ENCODE measurements around the gene TAS2R40. TPM values are rescaled to one million over a fixed set of nuclear protein-coding genes. Genes with fewer than 3 reads are reported as not detected.
"Not testable (repeated sequence)": the region's sequence is repeated elsewhere in the genome, so short reads cannot be mapped to it uniquely, and the experiment has no call there.

Gene TAS2R40
- total RNA-seq, 1 donor from 2014 or later, result not detected

GRCh38 chr7:143205560-143206293 is 16.1 kb upstream of the TAS2R40 start:
- H3K4me3 Mint-ChIP-seq (ENCODE audit: low read depth), result no peak overlapping the region
- intact Hi-C loops (cut with micrococcal nuclease), result no loop called here
- H3K27ac Mint-ChIP-seq, result no peak overlapping the region
- no peak for DNase-seq (ENCODE audit: low spot score)
- no peaks in the 10 kb centered on the region for H3K9me3 Mint-ChIP-seq
- H3K4me1 Mint-ChIP-seq (ENCODE audit: low read depth), result peaks cover 9% of the 10 kb centered on the region
- H3K27me3 Mint-ChIP-seq (ENCODE audit: low read depth), result peaks cover 24% of the 10 kb centered on the region
- H3K36me3 Mint-ChIP-seq (ENCODE audit: low read depth), result no peaks in the 10 kb centered on the region

- DNase-seq (ENCODE audit: low spot score), result no peak
- H3K27ac Mint-ChIP-seq, result no peak overlapping the region
- H3K27me3 Mint-ChIP-seq (ENCODE audit: low read depth), result peaks cover 10% of the 10 kb centered on the region
- no peaks in the 10 kb centered on the region for H3K9me3 Mint-ChIP-seq
- peaks cover 8% of the 10 kb centered on the region for H3K4me1 Mint-ChIP-seq (ENCODE audit: low read depth)
- no peak overlapping the region for H3K4me3 Mint-ChIP-seq (ENCODE audit: low read depth)
- intact Hi-C loops (cut with micrococcal nuclease), result loop anchor here (10.0 kb wide), 1 partner anchor 796 kb away; no protein-coding TSS in a partner anchor
- H3K36me3 Mint-ChIP-seq (ENCODE audit: low read depth), result no peaks in the 10 kb centered on the region
Measured at GRCh38 chr7:143210541-143210940, 11.3 kb upstream of the TAS2R40 start.

GRCh38 chr7:143213478-143213877 is 8.4 kb upstream of the TAS2R40 start:
- H3K36me3 Mint-ChIP-seq (ENCODE audit: low read depth); H3K4me1 Mint-ChIP-seq (ENCODE audit: low read depth); H3K4me3 Mint-ChIP-seq (ENCODE audit: low read depth); H3K27ac Mint-ChIP-seq; H3K9me3 Mint-ChIP-seq; H3K27me3 Mint-ChIP-seq (ENCODE audit: low read depth); DNase-seq (ENCODE audit: low spot score): not testable (repeated sequence)
- intact Hi-C loops (cut with micrococcal nuclease), result loop anchor here (10.0 kb wide), 1 partner anchor 799 kb away; no protein-coding TSS in a partner anchor

GRCh38 chr7:143214789-143215679 is 6.8 kb upstream of the TAS2R40 start:
- no peaks in the 10 kb centered on the region for H3K4me1 Mint-ChIP-seq (ENCODE audit: low read depth)
- no peaks in the 10 kb centered on the region for H3K9me3 Mint-ChIP-seq
- H3K4me3 Mint-ChIP-seq (ENCODE audit: low read depth), result no peak overlapping the region
- intact Hi-C loops (cut with micrococcal nuclease), result loop anchor here (1.0 to 10.0 kb wide), 2 partner anchors 207 to 800 kb away; no protein-coding TSS in a partner anchor
- H3K36me3 Mint-ChIP-seq (ENCODE audit: low read depth), result no peaks in the 10 kb centered on the region
- H3K27ac Mint-ChIP-seq, result no peak overlapping the region
- peak; percentile 48 for DNase-seq (ENCODE audit: low spot score)
- H3K27me3 Mint-ChIP-seq (ENCODE audit: low read depth), result peaks cover 8% of the 10 kb centered on the region

GRCh38 chr7:143216151-143216550 is 5.7 kb upstream of the TAS2R40 start:
- Mint-ChIP-seq H3K36me3 (ENCODE audit: low read depth) (no peaks in the 10 kb centered on the region), H3K4me3 (ENCODE audit: low read depth) (no peak overlapping the region), H3K4me1 (ENCODE audit: low read depth) (no peaks in the 10 kb centered on the region), H3K9me3 (no peaks in the 10 kb centered on the region), H3K27me3 (ENCODE audit: low read depth) (peaks cover 8% of the 10 kb centered on the region), H3K27ac (no peak overlapping the region)
- intact Hi-C loops (cut with micrococcal nuclease), result loop anchor here (10.0 kb wide), 1 partner anchor 801 kb away; no protein-coding TSS in a partner anchor
- no peak for DNase-seq (ENCODE audit: low spot score)

- Mint-ChIP-seq H3K4me1 (ENCODE audit: low read depth) (no peaks in the 10 kb centered on the region), H3K36me3 (ENCODE audit: low read depth) (no peaks in the 10 kb centered on the region), H3K9me3 (no peaks in the 10 kb centered on the region), H3K27ac (no peak overlapping the region), H3K4me3 (ENCODE audit: low read depth) (no peak overlapping the region), H3K27me3 (ENCODE audit: low read depth) (peaks cover 13% of the 10 kb centered on the region)
- intact Hi-C loops (cut with micrococcal nuclease), result loop anchor here (10.0 kb wide), 1 partner anchor 802 kb away; no protein-coding TSS in a partner anchor
- no peak for DNase-seq (ENCODE audit: low spot score)
Measured at GRCh38 chr7:143216686-143217085, 5.2 kb upstream of the TAS2R40 start.

- DNase-seq (ENCODE audit: low spot score), result no peak
- H3K36me3 Mint-ChIP-seq (ENCODE audit: low read depth), result no peaks in the 10 kb centered on the region
- H3K4me3 Mint-ChIP-seq (ENCODE audit: low read depth), result no peak overlapping the region
- no peaks in the 10 kb centered on the region for H3K9me3 Mint-ChIP-seq
- peaks cover 22% of the 10 kb centered on the region for H3K27me3 Mint-ChIP-seq (ENCODE audit: low read depth)
- H3K4me1 Mint-ChIP-seq (ENCODE audit: low read depth), result no peaks in the 10 kb centered on the region
- no peak overlapping the region for H3K27ac Mint-ChIP-seq
- intact Hi-C loops (cut with micrococcal nuclease), result loop anchor here (10.0 kb wide), 1 partner anchor 803 kb away; no protein-coding TSS in a partner anchor
Measured at GRCh38 chr7:143217806-143218205, 4.0 kb upstream of the TAS2R40 start.

GRCh38 chr7:143221286-143221685 is 551 bp upstream of the TAS2R40 start:
- Mint-ChIP-seq H3K27me3 (ENCODE audit: low read depth) (peaks cover 38% of the 10 kb centered on the region), H3K36me3 (ENCODE audit: low read depth) (no peaks in the 10 kb centered on the region), H3K27ac (no peak overlapping the region), H3K4me1 (ENCODE audit: low read depth) (no peaks in the 10 kb centered on the region), H3K9me3 (no peaks in the 10 kb centered on the region), H3K4me3 (ENCODE audit: low read depth) (no peak overlapping the region)
- DNase-seq (ENCODE audit: low spot score), result no peak
- intact Hi-C loops (cut with micrococcal nuclease), result no loop called here

GRCh38 chr7:143222782-143223181 is 945 bp downstream of the TAS2R40 start:
- Mint-ChIP-seq H3K4me1 (ENCODE audit: low read depth) (no peaks in the 10 kb centered on the region), H3K27ac (no peak overlapping the region), H3K4me3 (ENCODE audit: low read depth) (no peak overlapping the region), H3K9me3 (no peaks in the 10 kb centered on the region), H3K36me3 (ENCODE audit: low read depth) (no peaks in the 10 kb centered on the region), H3K27me3 (ENCODE audit: low read depth) (peaks cover 40% of the 10 kb centered on the region)
- no peak for DNase-seq (ENCODE audit: low spot score)
- intact Hi-C loops (cut with micrococcal nuclease), result no loop called here

GRCh38 chr7:143223784-143224183 is 1.9 kb downstream of the TAS2R40 start:
- Mint-ChIP-seq H3K4me3 (ENCODE audit: low read depth) (no peak overlapping the region), H3K4me1 (ENCODE audit: low read depth) (no peaks in the 10 kb centered on the region), H3K27ac (no peak overlapping the region), H3K36me3 (ENCODE audit: low read depth) (no peaks in the 10 kb centered on the region), H3K9me3 (no peaks in the 10 kb centered on the region), H3K27me3 (ENCODE audit: low read depth) (peaks cover 44% of the 10 kb centered on the region)
- DNase-seq (ENCODE audit: low spot score), result no peak
- intact Hi-C loops (cut with micrococcal nuclease), result no loop called here

GRCh38 chr7:143225047-143225446 is 3.2 kb downstream of the TAS2R40 start:
- H3K4me1 Mint-ChIP-seq (ENCODE audit: low read depth), result no peaks in the 10 kb centered on the region
- H3K27ac Mint-ChIP-seq, result no peak overlapping the region
- H3K27me3 Mint-ChIP-seq (ENCODE audit: low read depth), result peaks cover 43% of the 10 kb centered on the region
- H3K36me3 Mint-ChIP-seq (ENCODE audit: low read depth), result no peaks in the 10 kb centered on the region
- no peak for DNase-seq (ENCODE audit: low spot score)
- intact Hi-C loops (cut with micrococcal nuclease), result no loop called here
- H3K4me3 Mint-ChIP-seq (ENCODE audit: low read depth), result no peak overlapping the region
- no peaks in the 10 kb centered on the region for H3K9me3 Mint-ChIP-seq

- Mint-ChIP-seq H3K4me1 (ENCODE audit: low read depth) (no peaks in the 10 kb centered on the region), H3K9me3 (no peaks in the 10 kb centered on the region), H3K27me3 (ENCODE audit: low read depth) (peaks cover 37% of the 10 kb centered on the region), H3K27ac (no peak overlapping the region), H3K36me3 (ENCODE audit: low read depth) (no peaks in the 10 kb centered on the region), H3K4me3 (ENCODE audit: low read depth) (no peak overlapping the region)
- no peak for DNase-seq (ENCODE audit: low spot score)
- intact Hi-C loops (cut with micrococcal nuclease), result no loop called here
Measured at GRCh38 chr7:143227806-143228205, 6.0 kb downstream of the TAS2R40 start.
